HG03066 (cell line): ENCODE measurements around the gene HACL1.

ENCODE experiments used
- ATAC-seq: cut with Tn5 transposase; IDR thresholded peaks from one replicate; pipeline ENCODE4 v1.9.1; 2021; ENCODE audit warnings: low read depth; ENCODE audit not compliant: unreplicated experiment

Gene HACL1

GRCh38 chr3:15601399-15602145 lies at the start of gene HACL1, which contains the start of gene BTD:
HACL1 (minus strand) TSS chr3:15601569; CDS start chr3:15601463, 106 bp downstream.
BTD (plus strand) TSS chr3:15601745; CDS start chr3:15635440, 33,695 bp downstream.
- ATAC-seq = peak; percentile 92

- ATAC-seq = no peak
Observed at GRCh38 chr3:15649858-15650257, 48.5 kb upstream of the HACL1 start.

- no peak for ATAC-seq
Observed at GRCh38 chr3:15649341-15649740, 48.0 kb upstream of the HACL1 start.

GRCh38 chr3:15647611-15648167 lies 46.3 kb upstream of the HACL1 start:
- ATAC-seq = peak; percentile 96

- peak; percentile 19 for ATAC-seq
Observed at GRCh38 chr3:15646851-15647511, 45.6 kb upstream of the HACL1 start.

GRCh38 chr3:15645740-15646501 lies 44.6 kb upstream of the HACL1 start:
- ATAC-seq = no peak

GRCh38 chr3:15645246-15645645 lies 43.9 kb upstream of the HACL1 start:
- no peak for ATAC-seq

- ATAC-seq = no peak
Observed at GRCh38 chr3:15638891-15639262, 37.5 kb upstream of the HACL1 start.

- ATAC-seq = no peak
Observed at GRCh38 chr3:15638193-15638890, 37.0 kb upstream of the HACL1 start.

- no peak for ATAC-seq
Observed at GRCh38 chr3:15637131-15637951, 36.0 kb upstream of the HACL1 start.

- ATAC-seq = peak; percentile 47
Observed at GRCh38 chr3:15636028-15636709, 34.8 kb upstream of the HACL1 start.

- ATAC-seq = no peak
Observed at GRCh38 chr3:15635121-15635661, 33.8 kb upstream of the HACL1 start.

- ATAC-seq = no peak
Observed at GRCh38 chr3:15634671-15635070, 33.3 kb upstream of the HACL1 start.

GRCh38 chr3:15633766-15634598 lies 32.6 kb upstream of the HACL1 start:
- ATAC-seq = no peak

- ATAC-seq = no peak
Observed at GRCh38 chr3:15633159-15633558, 31.8 kb upstream of the HACL1 start.

GRCh38 chr3:15632212-15632580 lies 30.8 kb upstream of the HACL1 start:
- no peak for ATAC-seq

GRCh38 chr3:15631426-15632211 lies 30.2 kb upstream of the HACL1 start:
- no peak for ATAC-seq
